Kidney (tissue), 14 donors: ENCODE measurements around the gene PDE8A. TPM values are rescaled to one million over a fixed set of nuclear protein-coding genes. Genes with fewer than 3 reads are reported as not detected.

Source experiments
- DNase-seq, 5 donors: peaks; one replicate each; pipeline ENCODE4 v3.0.0-alpha.2; 2013 to 2020
- FAIRE-seq: peaks from 2 replicates; lab custom pipeline; 2012; peaks lifted over from hg19 to GRCh38; lab: Jason Lieb, UNC
- H3K27ac ChIP-seq, 2 donors: one replicate each; pipeline ENCODE4 v1.7.0; 2013; ENCODE audit warnings: low read depth in 2 of 2, low read length in 2 of 2, inconsistent platforms in 1 of 2
- H3K27me3 ChIP-seq: one replicate; pipeline ENCODE4 v1.7.1; 2013; ENCODE audit warnings: low read length, inconsistent platforms; ENCODE audit not compliant: control insufficient read depth, insufficient read depth
- H3K36me3 ChIP-seq, 3 donors: one replicate each; pipeline versions ENCODE4 v1.7.0 to v1.7.1; 2013; ENCODE audit warnings: low read length in 3 of 3, control low read depth in 1 of 3, inconsistent platforms in 1 of 3; ENCODE audit not compliant: insufficient read depth in 3 of 3, control insufficient read depth in 2 of 3
- H3K4me1 ChIP-seq, 3 donors: one replicate each; pipeline versions ENCODE4 v1.7.0 to v1.7.1; 2013; ENCODE audit warnings: low read length in 3 of 3, inconsistent platforms in 1 of 3, low read depth in 1 of 3; ENCODE audit not compliant: control insufficient read depth in 2 of 3, insufficient read depth in 2 of 3
- H3K4me3 ChIP-seq, 3 donors: one replicate each; pipeline versions ENCODE4 v1.7.0 to v1.8.1; 2013; ENCODE audit warnings: low read length in 3 of 3, control low read depth in 1 of 3, inconsistent platforms in 1 of 3
- H3K9ac ChIP-seq, 3 donors: one replicate each; pipeline versions ENCODE4 v1.7.0 to v1.7.1; 2013; ENCODE audit warnings: low read length in 3 of 3, control low read depth in 1 of 3, inconsistent platforms in 1 of 3
- H3K9me3 ChIP-seq, 3 donors: one replicate each; pipeline versions ENCODE4 v1.7.0 to v1.7.1; 2013; ENCODE audit warnings: low read length in 3 of 3, control low read depth in 1 of 3, inconsistent platforms in 1 of 3; ENCODE audit not compliant: control insufficient read depth in 2 of 3, insufficient read depth in 1 of 3
- intact Hi-C: fragments of 100-400 bp; cut with DNase I; formaldehyde crosslinking; loops from one replicate; pipeline ENCODE4 v1.11.1; 2022
- polyA plus RNA-seq: library from polyadenylated mRNA; stranded (reverse); fragments of 350-450 nt; fragmentation: Illumina TruSeq; extraction: RNeasy Lipid Tissue Mini Kit (QIAGEN cat#74804); gene quantifications from one replicate; pipeline ENCODE4 v1.2.3, GENCODE V29; 2014; ENCODE audit warnings: low read depth, low replicate concordance; ENCODE audit not compliant: insufficient read depth
- total RNA-seq: library from RNA; stranded (reverse); fragmentation: NEBNext Ultra II Directional; extraction: Animal tissue kit (Norgen Biotek cat#: 25700); gene quantifications from one replicate; pipeline ENCODE4 v1.2.1, GENCODE V29; 2021
- TF ChIP-seq, protein P1 (sequence below): IDR thresholded peaks from 3 replicates; pipeline ENCODE4 v1.5.1; 2012; ENCODE audit warnings: mild to moderate bottlenecking, moderate library complexity, borderline replicate concordance; ENCODE audit not compliant: insufficient read depth; ENCODE audit errors: extremely low read depth
- donor health status: control.
- donor health status: control.
- donor health status: control.
- donor health status: control.
- donor health status: control.
- donor health status: DM: yes; HTN: yes; CAD: no.
- donor health status: Normal renal cell carcinoma (clear cell type).

The PDE8A gene
- total and polyA plus RNA-seq, 2 donors from 2014 or later = 20.3 to 37.5 TPM

DNA sequence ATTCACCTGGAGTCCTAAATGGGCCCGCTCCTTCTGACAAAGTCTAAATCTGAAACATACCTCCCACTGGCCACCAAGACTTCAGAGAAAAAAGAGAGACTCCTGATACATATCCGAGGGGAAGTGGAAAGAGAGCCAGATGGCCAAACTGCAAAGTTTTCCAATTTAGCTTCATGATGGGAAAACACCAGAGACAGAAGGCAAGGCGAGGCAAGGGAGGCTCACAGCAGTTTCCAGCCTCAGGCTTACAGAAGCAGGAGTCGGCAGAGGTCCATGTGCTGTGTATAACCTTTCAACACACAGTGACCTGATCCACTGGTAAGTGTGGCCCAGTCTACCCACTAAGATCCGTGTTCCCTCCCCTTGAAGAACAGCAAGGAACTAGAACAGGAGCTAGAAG is 29.9 kb upstream of the PDE8A start:
- no peak for FAIRE-seq
- intact Hi-C loops = no loop called here

DNA sequence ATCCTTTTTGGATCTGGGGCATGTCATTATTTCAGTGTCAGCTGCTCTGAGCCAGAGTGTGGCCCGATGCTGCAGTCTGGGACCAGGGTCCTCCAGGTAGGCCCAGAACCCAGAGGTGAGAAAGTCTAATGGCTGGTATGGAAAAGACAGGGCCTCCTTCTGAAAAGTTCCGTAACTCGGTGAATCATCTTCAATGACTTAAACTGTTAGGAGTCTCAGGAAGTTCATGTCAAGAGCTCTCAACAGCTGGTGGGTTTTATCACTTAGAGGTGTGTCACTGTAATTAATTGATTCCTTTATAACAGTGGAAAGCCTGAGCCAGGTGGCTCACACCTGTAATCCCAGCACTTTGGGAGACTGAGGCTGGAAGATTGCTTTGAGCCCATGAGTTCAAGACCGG is 28.5 kb upstream of the PDE8A start:
- H3K4me3 ChIP-seq = no peak overlapping the region
- H3K27me3 ChIP-seq = no peaks in the 10 kb centered on the region
- no peaks in the 10 kb centered on the region for H3K9me3 ChIP-seq
- no peak for DNase-seq
- TF ChIP-seq, protein P1, sequence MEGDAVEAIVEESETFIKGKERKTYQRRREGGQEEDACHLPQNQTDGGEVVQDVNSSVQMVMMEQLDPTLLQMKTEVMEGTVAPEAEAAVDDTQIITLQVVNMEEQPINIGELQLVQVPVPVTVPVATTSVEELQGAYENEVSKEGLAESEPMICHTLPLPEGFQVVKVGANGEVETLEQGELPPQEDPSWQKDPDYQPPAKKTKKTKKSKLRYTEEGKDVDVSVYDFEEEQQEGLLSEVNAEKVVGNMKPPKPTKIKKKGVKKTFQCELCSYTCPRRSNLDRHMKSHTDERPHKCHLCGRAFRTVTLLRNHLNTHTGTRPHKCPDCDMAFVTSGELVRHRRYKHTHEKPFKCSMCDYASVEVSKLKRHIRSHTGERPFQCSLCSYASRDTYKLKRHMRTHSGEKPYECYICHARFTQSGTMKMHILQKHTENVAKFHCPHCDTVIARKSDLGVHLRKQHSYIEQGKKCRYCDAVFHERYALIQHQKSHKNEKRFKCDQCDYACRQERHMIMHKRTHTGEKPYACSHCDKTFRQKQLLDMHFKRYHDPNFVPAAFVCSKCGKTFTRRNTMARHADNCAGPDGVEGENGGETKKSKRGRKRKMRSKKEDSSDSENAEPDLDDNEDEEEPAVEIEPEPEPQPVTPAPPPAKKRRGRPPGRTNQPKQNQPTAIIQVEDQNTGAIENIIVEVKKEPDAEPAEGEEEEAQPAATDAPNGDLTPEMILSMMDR = no peak
- intact Hi-C loops = no loop called here
- H3K27ac ChIP-seq = no peak overlapping the region
- no peak for FAIRE-seq
- H3K4me1 ChIP-seq = no peaks in the 10 kb centered on the region
- H3K36me3 ChIP-seq = no peaks in the 10 kb centered on the region
- no peak overlapping the region for H3K9ac ChIP-seq

More for the DNA sequence above, 29.9 kb upstream of the PDE8A start:
- Histone ChIP-seq H3K27ac (no peak overlapping the region), H3K4me1 (peaks cover 0 to 2% (median 0%) of the 10 kb centered on the region in 3 donors), H3K9ac (no peak overlapping the region), H3K27me3 (no peaks in the 10 kb centered on the region), H3K9me3 (no peaks in the 10 kb centered on the region), H3K4me3 (no peak overlapping the region), H3K36me3 (no peaks in the 10 kb centered on the region)
- DNase-seq = no peak
- TF ChIP-seq, protein P1 = no peak

DNA sequence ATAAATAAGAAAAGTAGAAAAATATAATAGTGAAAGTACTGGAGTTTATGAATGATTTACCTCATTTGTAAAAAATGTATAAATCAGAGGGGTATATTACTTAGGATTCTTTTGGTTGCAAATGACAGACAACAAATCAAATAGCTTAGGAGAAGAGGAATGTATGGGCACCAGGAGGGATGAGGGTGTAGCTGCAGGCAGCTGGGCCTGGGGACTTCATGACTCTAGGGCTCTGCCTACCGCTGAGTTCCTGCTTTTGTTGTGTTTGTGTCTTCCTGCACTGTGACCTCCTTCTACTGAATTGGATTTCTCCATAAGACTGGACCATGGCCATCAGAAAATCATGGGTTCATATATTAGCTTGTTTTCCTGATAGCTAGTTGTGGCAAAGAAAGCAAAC is 27.9 kb upstream of the PDE8A start:
- Histone ChIP-seq H3K4me1 (no peaks in the 10 kb centered on the region), H3K36me3 (no peaks in the 10 kb centered on the region), H3K9me3 (no peaks in the 10 kb centered on the region), H3K9ac (no peak overlapping the region), H3K27me3 (no peaks in the 10 kb centered on the region), H3K4me3 (no peak overlapping the region), H3K27ac (no peak overlapping the region)
- TF ChIP-seq, protein P1 = no peak
- FAIRE-seq (no peak), DNase-seq (no peak)
- intact Hi-C loops = no loop called here
